Activated CD8-positive, alpha-beta T cell treated with anti-CD3 and anti-CD28 coated beads, Interleukin-2, amount 10 ng/mL, durations not matched to agents 7 days and 5 days (primary cell): Measurements from ENCODE around the gene MVB12A. TPM values are rescaled to one million over a fixed set of nuclear protein-coding genes. Genes with fewer than 3 reads are reported as not detected.

Source experiments
- ATAC-seq: fragments of 150-1000 bp; cut with Tn5 transposase; one replicate; pipeline ENCODE4 v1.10.0; 2021; ENCODE audit warnings: moderate library complexity
- CTCF ChIA-PET: fragments of 350-600 bp; sonication (Branson Sonifier 250); formaldehyde crosslinking; loops from one replicate; lab custom pipeline; 2021; ENCODE audit warnings: antibody characterized with exemption; lab: Charles Lee
- POLR2A ChIA-PET: fragments of 350-600 bp; sonication (Branson Sonifier 250); formaldehyde crosslinking; loops from one replicate; lab custom pipeline; 2021; ENCODE audit warnings: antibody characterized with exemption; lab: Charles Lee
- DNase-seq: peaks from one replicate; pipeline ENCODE4 v3.0.0-alpha.2; 2020
- H3K27ac Mint-ChIP-seq: one replicate; pipeline ENCODE4 v1.8.0; 2021; ENCODE audit warnings: mild to moderate bottlenecking, mixed read lengths
- H3K27me3 Mint-ChIP-seq: one replicate; pipeline ENCODE4 v1.8.0; 2021; ENCODE audit warnings: low read depth, mixed read lengths
- H3K36me3 Mint-ChIP-seq: one replicate; pipeline ENCODE4 v1.8.0; 2021; ENCODE audit warnings: low read depth, mixed read lengths
- H3K4me1 Mint-ChIP-seq: one replicate; pipeline ENCODE4 v1.8.0; 2021; ENCODE audit warnings: low read depth, mixed read lengths
- H3K4me3 Mint-ChIP-seq: one replicate; pipeline ENCODE4 v1.8.0; 2021; ENCODE audit warnings: mild to moderate bottlenecking, mixed read lengths
- H3K9me3 Mint-ChIP-seq: one replicate; pipeline ENCODE4 v1.8.0; 2022; ENCODE audit warnings: mixed read lengths; ENCODE audit not compliant: insufficient read depth
- total RNA-seq, 2 experiments: library from RNA; stranded (reverse); gene quantifications; one replicate each; pipeline ENCODE4 v1.2.3, GENCODE V29; 2021

MVB12A gene
- total RNA-seq, 2 experiments from 2014 or later, result 36.6 to 40.3 TPM

GRCh38 chr19:17447704-17448130 lies 27.9 kb downstream of the MVB12A start:
- peaks cover 19% of the 10 kb centered on the region for H3K27me3 Mint-ChIP-seq
- no peak overlapping the region for H3K4me3 Mint-ChIP-seq
- POLR2A ChIA-PET, result no interaction called here

GRCh38 chr19:17448131-17448967 lies 28.5 kb downstream of the MVB12A start, which contains the start of gene TMEM221:
Gene TMEM221, minus strand, starts transcription at chr19:17448668. Its CDS starts 206 bp downstream, at chr19:17448462.
- ChIA-PET CTCF (interaction anchor here (0.7 to 1.6 kb wide), 7 partner anchors 8 to 43 kb away, joined by 3 to 4 read pairs (median 3); partner anchors contain the start of genes BST2 and NXNL1), POLR2A (no interaction called here)
- H3K4me1 Mint-ChIP-seq, result peaks cover 13% of the 10 kb centered on the region
- DNase-seq (peak; percentile 60), ATAC-seq (peak; percentile 70)
- H3K36me3 Mint-ChIP-seq, result no peaks in the 10 kb centered on the region
- peaks cover 19% of the 10 kb centered on the region for H3K27me3 Mint-ChIP-seq
- no peaks in the 10 kb centered on the region for H3K9me3 Mint-ChIP-seq
- no peak within 1 kb of the TSS for H3K4me3 Mint-ChIP-seq
- no peak within 1 kb of the TSS for H3K27ac Mint-ChIP-seq

More at GRCh38 chr19:17447704-17448130, 27.9 kb downstream of the MVB12A start:
- Mint-ChIP-seq H3K27ac (no peak overlapping the region), H3K9me3 (no peaks in the 10 kb centered on the region), H3K36me3 (no peaks in the 10 kb centered on the region), H3K4me1 (peaks cover 13% of the 10 kb centered on the region)
- DNase-seq (no peak), ATAC-seq (no peak)
- CTCF ChIA-PET, result interaction anchor here (0.9 to 1.6 kb wide), 4 partner anchors 13 to 36 kb away, joined by 3 read pairs; partner anchors contain the start of gene NXNL1

- POLR2A ChIA-PET, result no interaction called here
- DNase-seq (peak; percentile 50), ATAC-seq (peak; percentile 38)
- Mint-ChIP-seq H3K4me1 (peaks cover 13% of the 10 kb centered on the region), H3K27ac (no peak overlapping the region), H3K27me3 (peaks cover 32% of the 10 kb centered on the region), H3K9me3 (no peaks in the 10 kb centered on the region), H3K4me3 (no peak overlapping the region), H3K36me3 (no peaks in the 10 kb centered on the region)
- CTCF ChIA-PET, result no interaction called here
These were observed 30.6 kb downstream of the MVB12A start for GRCh38 chr19:17450264-17451075.

- ATAC-seq (no peak), DNase-seq (no peak)
- H3K4me1 Mint-ChIP-seq, result peaks cover 13% of the 10 kb centered on the region
- ChIA-PET CTCF (interaction anchor here (1.4 kb wide), 1 partner anchor 13 kb away, joined by 7 read pairs; no protein-coding TSS in a partner anchor), POLR2A (no interaction called here)
- H3K36me3 Mint-ChIP-seq, result no peaks in the 10 kb centered on the region
- H3K27ac Mint-ChIP-seq, result no peak overlapping the region
- no peaks in the 10 kb centered on the region for H3K9me3 Mint-ChIP-seq
- H3K27me3 Mint-ChIP-seq, result peaks cover 41% of the 10 kb centered on the region
- H3K4me3 Mint-ChIP-seq, result no peak overlapping the region
These were observed 32.0 kb downstream of the MVB12A start for GRCh38 chr19:17451820-17452219.

- ATAC-seq, result no peak
- CTCF ChIA-PET, result interaction anchor here (1.5 kb wide), 1 partner anchor 119 kb away, joined by 4 read pairs; no protein-coding TSS in a partner anchor
These were observed 34.8 kb downstream of the MVB12A start for GRCh38 chr19:17454576-17455071.

GRCh38 chr19:17455308-17456123 lies 35.7 kb downstream of the MVB12A start:
- peaks cover 5% of the 10 kb centered on the region for H3K4me1 Mint-ChIP-seq
- POLR2A ChIA-PET, result no interaction called here
- CTCF ChIA-PET, result interaction anchor here (0.6 to 1.5 kb wide), 3 partner anchors 11 to 521 kb away, joined by 3 to 4 read pairs (median 3); no protein-coding TSS in a partner anchor

More at GRCh38 chr19:17454576-17455071, 34.8 kb downstream of the MVB12A start:
- POLR2A ChIA-PET, result no interaction called here
- Mint-ChIP-seq H3K36me3 (no peaks in the 10 kb centered on the region), H3K27me3 (peaks cover 40% of the 10 kb centered on the region), H3K27ac (no peak overlapping the region), H3K4me1 (peaks cover 13% of the 10 kb centered on the region), H3K9me3 (no peaks in the 10 kb centered on the region), H3K4me3 (no peak overlapping the region)
- DNase-seq, result no peak

GRCh38 chr19:17456127-17456526 lies 36.3 kb downstream of the MVB12A start:
- ChIA-PET CTCF (interaction anchor here (1.2 kb wide), 1 partner anchor 10 kb away, joined by 3 read pairs; no protein-coding TSS in a partner anchor), POLR2A (no interaction called here)
- DNase-seq (no peak), ATAC-seq (no peak)
- H3K36me3 Mint-ChIP-seq, result no peaks in the 10 kb centered on the region
- H3K4me1 Mint-ChIP-seq, result no peaks in the 10 kb centered on the region
- H3K9me3 Mint-ChIP-seq, result no peaks in the 10 kb centered on the region
- no peak overlapping the region for H3K4me3 Mint-ChIP-seq
- no peak overlapping the region for H3K27ac Mint-ChIP-seq
- H3K27me3 Mint-ChIP-seq, result peaks cover 35% of the 10 kb centered on the region

More at GRCh38 chr19:17455308-17456123, 35.7 kb downstream of the MVB12A start:
- H3K4me3 Mint-ChIP-seq, result no peak overlapping the region
- peaks cover 35% of the 10 kb centered on the region for H3K27me3 Mint-ChIP-seq
- H3K9me3 Mint-ChIP-seq, result no peaks in the 10 kb centered on the region
- no peak overlapping the region for H3K27ac Mint-ChIP-seq
- no peaks in the 10 kb centered on the region for H3K36me3 Mint-ChIP-seq
- no peak for ATAC-seq
- no peak for DNase-seq

- H3K27me3 Mint-ChIP-seq, result peaks cover 28% of the 10 kb centered on the region
These were observed 37.8 kb downstream of the MVB12A start for GRCh38 chr19:17457616-17458015.

GRCh38 chr19:17458970-17459369 lies 39.1 kb downstream of the MVB12A start:
- ChIA-PET CTCF (interaction anchor here (1.4 kb wide), 1 partner anchor 37 kb away, joined by 6 read pairs; no protein-coding TSS in a partner anchor), POLR2A (no interaction called here)
- no peaks in the 10 kb centered on the region for H3K9me3 Mint-ChIP-seq
- no peak for DNase-seq
- H3K27ac Mint-ChIP-seq, result no peak overlapping the region
- H3K4me1 Mint-ChIP-seq, result no peaks in the 10 kb centered on the region
- ATAC-seq, result no peak
- no peaks in the 10 kb centered on the region for H3K36me3 Mint-ChIP-seq
- H3K27me3 Mint-ChIP-seq, result peaks cover 26% of the 10 kb centered on the region
- H3K4me3 Mint-ChIP-seq, result no peak overlapping the region

More at GRCh38 chr19:17457616-17458015, 37.8 kb downstream of the MVB12A start:
- Mint-ChIP-seq H3K4me1 (no peaks in the 10 kb centered on the region), H3K9me3 (no peaks in the 10 kb centered on the region), H3K27ac (no peak overlapping the region), H3K36me3 (no peaks in the 10 kb centered on the region), H3K4me3 (no peak overlapping the region)
- CTCF ChIA-PET, result interaction anchor here (0.6 to 1.4 kb wide), 2 partner anchors 15 to 39 kb away, joined by 3 to 6 read pairs; no protein-coding TSS in a partner anchor
- DNase-seq, result no peak
- no peak for ATAC-seq
- POLR2A ChIA-PET, result interaction anchor here (0.6 kb wide), 1 partner anchor 127 kb away, joined by 4 read pairs; no protein-coding TSS in a partner anchor

- DNase-seq (no peak), ATAC-seq (no peak)
- Mint-ChIP-seq H3K4me3 (no peak within 1 kb of the TSS), H3K4me1 (no peaks in the 10 kb centered on the region), H3K27ac (no peak within 1 kb of the TSS), H3K36me3 (no peaks in the 10 kb centered on the region), H3K9me3 (no peaks in the 10 kb centered on the region), H3K27me3 (peaks cover 15% of the 10 kb centered on the region)
- ChIA-PET CTCF (interaction anchor here (1.6 kb wide), 1 partner anchor 12 kb away, joined by 3 read pairs; the partner anchor contains the start of gene TMEM221), POLR2A (interaction anchor here (0.6 to 0.7 kb wide), 2 partner anchors 32 to 1388 kb away, joined by 3 to 4 read pairs; no protein-coding TSS in a partner anchor)
These were observed 40.8 kb downstream of the MVB12A start, which contains the start of gene NXNL1 for GRCh38 chr19:17460372-17461230. Gene NXNL1, minus strand, starts transcription at chr19:17460926. Its CDS starts 57 bp downstream, at chr19:17460869.
